Neural cell (in vitro differentiated cells): ENCODE data around the gene HNRNPF. TPM values are rescaled to one million over a fixed set of nuclear protein-coding genes. Genes with fewer than 3 reads are reported as not detected.

Experiments
- H2AFZ ChIP-seq: fragments of 200-600, 300-800 bp; sonication (generic), shearing (Covaris generic); 2 replicates; pipeline ENCODE4 v1.6.0; 2014; ENCODE audit warnings: low read depth, mild to moderate bottlenecking, antibody characterized with exemption, low read length, moderate library complexity
- H3F3A ChIP-seq: fragments of 200-600 bp; shearing (Covaris generic); 2 replicates; pipeline ENCODE4 v1.6.1; 2016; ENCODE audit warnings: mild to moderate bottlenecking, moderate library complexity, mixed read lengths, antibody characterized with exemption, low read length; ENCODE audit not compliant: insufficient read depth, poor library complexity, severe bottlenecking
- H3K27ac ChIP-seq: fragments of 200-600, 300-800 bp; sonication (generic), shearing (Covaris generic); 2 replicates; pipeline ENCODE4 v1.5.1; 2014; ENCODE audit warnings: mild to moderate bottlenecking, low read length, moderate library complexity
- H3K27me3 ChIP-seq: fragments of 300-800, 200-600 bp; sonication (generic), shearing (Covaris generic); 2 replicates; pipeline ENCODE4 v1.6.0; 2014; ENCODE audit warnings: mild to moderate bottlenecking, low read depth, low read length, moderate library complexity; ENCODE audit not compliant: insufficient read depth
- H3K36me3 ChIP-seq: fragments of 300-800, 200-600 bp; sonication (generic), shearing (Covaris generic); 2 replicates; pipeline ENCODE4 v1.5.1; 2014; ENCODE audit warnings: mild to moderate bottlenecking, antibody characterized with exemption, low read length, moderate library complexity; ENCODE audit not compliant: insufficient read depth
- H3K4me2 ChIP-seq: fragments of 300-800, 200-600 bp; sonication (generic), shearing (Covaris generic); 2 replicates; pipeline ENCODE4 v1.6.0; 2014; ENCODE audit warnings: mild to moderate bottlenecking, low read length
- H3K4me3 ChIP-seq: fragments of 300-800, 200-600 bp; sonication (generic), shearing (Covaris generic); 2 replicates; pipeline ENCODE4 v1.5.1; 2014; ENCODE audit warnings: mild to moderate bottlenecking, low read length, moderate library complexity
- H3K79me2 ChIP-seq: fragments of 200-600 bp; shearing (Covaris generic); replicated peaks from 2 replicates; pipeline ENCODE4 v1.6.0; 2014; ENCODE audit warnings: mild to moderate bottlenecking, low read length, moderate library complexity; ENCODE audit not compliant: insufficient read depth
- H3K9ac ChIP-seq: fragments of 300-800, 200-600 bp; sonication (generic), shearing (Covaris generic); 2 replicates; pipeline ENCODE4 v1.6.1; 2016; ENCODE audit warnings: mild to moderate bottlenecking, low read length, mixed read lengths
- H3K9me2 ChIP-seq: fragments of 200-600 bp; shearing (Covaris generic); 2 replicates; pipeline ENCODE4 v1.6.1; 2016; ENCODE audit warnings: mild to moderate bottlenecking, low read length, mixed read lengths; ENCODE audit not compliant: insufficient read depth
- H3K9me3 ChIP-seq: fragments of 200-600, 300-800 bp; sonication (generic), shearing (Covaris generic); 2 replicates; pipeline ENCODE4 v1.6.1; 2016; ENCODE audit warnings: mild to moderate bottlenecking, mixed run types, low read length, moderate library complexity, mixed read lengths
- H4K20me1 ChIP-seq: fragments of 200-600 bp; shearing (Covaris generic); 2 replicates; pipeline ENCODE4 v1.6.1; 2016; ENCODE audit warnings: mild to moderate bottlenecking, mixed run types; ENCODE audit not compliant: insufficient read depth
- EP300 ChIP-seq: fragments of 450-650 bp; conservative IDR thresholded peaks from 2 replicates; pipeline ENCODE4 v1.6.1; 2014; ENCODE audit warnings: antibody characterized with exemption, mild to moderate bottlenecking, moderate library complexity; ENCODE audit not compliant: poor library complexity, severe bottlenecking
- EZH2 ChIP-seq: fragments of 200-600, 300-800 bp; shearing (Covaris generic), sonication (generic); IDR thresholded peaks from 2 replicates; pipeline ENCODE4 v1.6.1; 2014; ENCODE audit warnings: antibody characterized with exemption, low read length, borderline replicate concordance, mild to moderate bottlenecking; ENCODE audit not compliant: insufficient read depth, poor library complexity, severe bottlenecking
- MXI1 ChIP-seq: fragments of 450-650 bp; conservative IDR thresholded peaks from 2 replicates; pipeline ENCODE4 v1.6.1; 2014; ENCODE audit warnings: antibody characterized with exemption, mild to moderate bottlenecking; ENCODE audit not compliant: poor library complexity, severe bottlenecking
- POLR2AphosphoS5 ChIP-seq: IDR thresholded peaks from 2 replicates; pipeline ENCODE4 v1.6.1; 2012
- RAD21 ChIP-seq: fragments of 450-650 bp; conservative IDR thresholded peaks from 2 replicates; pipeline ENCODE4 v1.6.1; 2014; ENCODE audit warnings: antibody characterized with exemption, mild to moderate bottlenecking, moderate library complexity
- REST ChIP-seq: IDR thresholded peaks from 2 replicates; pipeline ENCODE4 v1.6.1; 2012; ENCODE audit warnings: borderline replicate concordance
- SMC3 ChIP-seq: fragments of 450-650 bp; conservative IDR thresholded peaks from 2 replicates; pipeline ENCODE4 v1.6.1; 2014; ENCODE audit warnings: antibody characterized with exemption, mild to moderate bottlenecking, moderate library complexity; ENCODE audit not compliant: poor library complexity
- TAF1 ChIP-seq: IDR thresholded peaks from 2 replicates; pipeline ENCODE4 v1.6.1; 2012; ENCODE audit warnings: low read depth
- polyA plus RNA-seq: library from polyadenylated mRNA; depleted of rRNA; stranded (reverse); fragments of >200 nt; gene quantifications from 2 replicates; pipeline ENCODE4 v1.2.3, GENCODE V29; 2014
- TF ChIP-seq, protein P1 (sequence below): fragments of 450-650 bp; IDR thresholded peaks from 2 replicates; pipeline ENCODE4 v1.5.1; 2014; ENCODE audit warnings: antibody characterized with exemption, mild to moderate bottlenecking, moderate library complexity; ENCODE audit not compliant: poor library complexity, severe bottlenecking

The HNRNPF gene
- polyA plus RNA-seq, 1 donor from 2014 or later = 65.0 TPM

DNA sequence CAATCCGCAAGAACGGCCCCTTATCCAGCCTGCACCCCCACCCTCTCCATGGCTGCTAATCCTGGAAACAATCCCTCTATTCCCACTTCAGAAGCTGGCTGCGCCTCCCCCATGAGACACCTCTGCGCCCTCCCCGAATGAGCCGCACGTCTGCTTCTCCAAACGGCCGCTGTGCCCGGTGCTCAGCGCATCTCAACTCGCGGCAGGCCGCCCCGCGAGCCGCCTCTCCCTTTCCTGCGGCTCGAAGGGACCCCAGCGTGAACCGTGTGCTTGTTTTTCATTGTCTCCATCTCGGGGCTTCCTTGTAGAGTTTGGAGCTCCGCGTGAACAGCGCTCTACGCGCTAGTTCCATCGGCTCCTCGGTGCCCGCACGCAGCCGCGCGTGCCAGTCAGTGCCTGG is 58.3 kb downstream of the HNRNPF start:
- H3K9me2 ChIP-seq = no peaks in the 10 kb centered on the region
- no peak overlapping the region for H3K9ac ChIP-seq
- H2AFZ ChIP-seq = no peak overlapping the region
- H3K27me3 ChIP-seq = no peaks in the 10 kb centered on the region
- no peaks in the 10 kb centered on the region for H4K20me1 ChIP-seq
- no peak overlapping the region for H3K27ac ChIP-seq
- no peak for TF ChIP-seq EP300
- no peak for TF ChIP-seq EZH2
- TF ChIP-seq, protein P1, sequence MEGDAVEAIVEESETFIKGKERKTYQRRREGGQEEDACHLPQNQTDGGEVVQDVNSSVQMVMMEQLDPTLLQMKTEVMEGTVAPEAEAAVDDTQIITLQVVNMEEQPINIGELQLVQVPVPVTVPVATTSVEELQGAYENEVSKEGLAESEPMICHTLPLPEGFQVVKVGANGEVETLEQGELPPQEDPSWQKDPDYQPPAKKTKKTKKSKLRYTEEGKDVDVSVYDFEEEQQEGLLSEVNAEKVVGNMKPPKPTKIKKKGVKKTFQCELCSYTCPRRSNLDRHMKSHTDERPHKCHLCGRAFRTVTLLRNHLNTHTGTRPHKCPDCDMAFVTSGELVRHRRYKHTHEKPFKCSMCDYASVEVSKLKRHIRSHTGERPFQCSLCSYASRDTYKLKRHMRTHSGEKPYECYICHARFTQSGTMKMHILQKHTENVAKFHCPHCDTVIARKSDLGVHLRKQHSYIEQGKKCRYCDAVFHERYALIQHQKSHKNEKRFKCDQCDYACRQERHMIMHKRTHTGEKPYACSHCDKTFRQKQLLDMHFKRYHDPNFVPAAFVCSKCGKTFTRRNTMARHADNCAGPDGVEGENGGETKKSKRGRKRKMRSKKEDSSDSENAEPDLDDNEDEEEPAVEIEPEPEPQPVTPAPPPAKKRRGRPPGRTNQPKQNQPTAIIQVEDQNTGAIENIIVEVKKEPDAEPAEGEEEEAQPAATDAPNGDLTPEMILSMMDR = no peak
- no peak for TF ChIP-seq POLR2AphosphoS5
- no peak for TF ChIP-seq MXI1
- no peak for TF ChIP-seq RAD21
- no peak for TF ChIP-seq REST
- TF ChIP-seq SMC3 = no peak
- TF ChIP-seq TAF1 = no peak
- H3K4me2 ChIP-seq = no peak overlapping the region
- no peaks in the 10 kb centered on the region for H3F3A ChIP-seq
- no peaks in the 10 kb centered on the region for H3K79me2 ChIP-seq
- no peaks in the 10 kb centered on the region for H3K9me3 ChIP-seq
- H3K36me3 ChIP-seq = no peaks in the 10 kb centered on the region
- no peak overlapping the region for H3K4me3 ChIP-seq

DNA sequence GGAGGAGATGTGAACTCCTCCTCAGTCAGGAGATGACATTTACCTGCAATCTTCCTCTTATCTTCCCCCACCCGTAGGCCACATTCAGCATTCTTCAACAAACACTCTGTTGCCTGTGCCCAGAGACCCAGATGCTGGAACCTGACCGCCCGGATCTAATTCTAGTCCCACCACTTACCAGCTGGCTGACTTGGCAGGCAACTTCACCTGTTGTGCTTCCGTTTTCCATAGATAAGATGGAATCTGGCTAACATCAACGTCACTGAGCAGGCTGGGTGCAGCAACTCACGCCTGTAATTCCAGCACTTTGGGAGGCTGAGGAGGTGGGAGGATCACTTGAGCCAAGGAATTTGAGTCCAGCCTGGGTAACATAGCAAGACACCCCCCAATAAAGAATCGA is 58.8 kb downstream of the HNRNPF start:
- H3K4me2 ChIP-seq = no peak overlapping the region
- TF ChIP-seq SMC3 (no peak), TAF1 (no peak), POLR2AphosphoS5 (no peak), EZH2 (no peak), REST (no peak)
- TF ChIP-seq, protein P1 = no peak
- no peak overlapping the region for H2AFZ ChIP-seq
- no peaks in the 10 kb centered on the region for H3K36me3 ChIP-seq
- no peaks in the 10 kb centered on the region for H3K27me3 ChIP-seq
- no peaks in the 10 kb centered on the region for H3F3A ChIP-seq
- no peaks in the 10 kb centered on the region for H3K9me2 ChIP-seq
- no peak overlapping the region for H3K9ac ChIP-seq
- no peaks in the 10 kb centered on the region for H3K9me3 ChIP-seq
- H4K20me1 ChIP-seq = no peaks in the 10 kb centered on the region
- H3K79me2 ChIP-seq = no peaks in the 10 kb centered on the region
- H3K4me3 ChIP-seq = no peak overlapping the region
- no peak overlapping the region for H3K27ac ChIP-seq
